UCSD-AML1 (cell line): Measurements from ENCODE around the gene ZNF335.
A peak's percentile ranks its signal among the peaks of the same experiment; 100 is the strongest.
"Not testable (repeated sequence)": the region's sequence is repeated elsewhere in the genome, so short reads cannot be mapped to it uniquely, and the experiment has no call there.

ENCODE experiments used
- DNase-seq: peaks from one replicate; lab custom pipeline; 2025; ENCODE audit not compliant: unreplicated experiment; lab: John Stamatoyannopoulos, UW

The ZNF335 gene

GRCh38 chr20:45911486-45912343 is 60.3 kb downstream of the ZNF335 start, which contains the start of gene PLTP:
Gene PLTP (minus strand): TSS chr20:45912155. CDS start chr20:45911452, 703 bp downstream.
- peak; percentile 52 for DNase-seq

- peak; percentile 96 for DNase-seq
Measured at GRCh38 chr20:45910670-45911485, 61.1 kb downstream of the ZNF335 start.

DNA sequence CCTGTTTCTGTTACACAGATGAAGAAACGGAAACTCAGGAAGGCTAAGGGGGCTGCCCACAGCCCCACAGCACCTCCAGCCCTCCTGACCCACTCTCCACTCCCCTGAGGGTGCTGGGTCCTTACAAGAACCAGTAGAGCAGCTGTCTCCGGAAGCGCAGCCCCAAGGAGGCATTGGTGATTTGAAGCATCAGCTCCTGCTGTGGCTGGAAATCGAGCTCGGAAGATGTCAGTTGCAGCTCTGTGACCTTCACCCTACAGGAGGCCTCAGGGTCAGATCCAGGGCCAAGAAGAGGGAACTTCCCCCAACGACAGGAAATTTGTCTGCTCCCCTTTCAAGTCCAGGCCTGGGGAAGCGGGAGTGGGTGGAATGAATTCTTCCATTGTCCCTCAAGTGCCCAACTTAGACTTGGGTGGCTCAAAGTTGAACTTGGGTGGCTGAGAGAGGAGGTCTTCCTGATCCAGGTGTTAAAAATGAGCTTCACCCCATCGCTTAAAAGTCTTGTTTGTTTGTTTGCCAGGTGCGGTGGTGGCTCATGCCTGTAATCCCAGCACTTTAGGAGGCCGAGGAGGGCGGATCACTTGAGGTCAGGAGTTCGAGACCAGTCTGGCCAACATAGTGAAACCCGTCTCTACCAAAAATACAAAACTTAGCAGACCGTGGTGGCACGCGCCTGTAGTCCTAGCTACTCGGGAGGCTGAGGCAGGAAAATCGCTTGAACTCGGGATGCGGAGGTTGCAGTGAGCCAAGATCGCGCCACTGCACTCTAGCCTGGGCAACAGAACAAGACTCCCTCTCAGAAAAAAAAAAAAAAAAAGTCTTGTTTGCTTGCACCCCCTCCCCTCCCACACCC is 62.0 kb downstream of the ZNF335 start:
- no peak for DNase-seq

GRCh38 chr20:45909336-45909808 is 62.6 kb downstream of the ZNF335 start:
- no peak for DNase-seq

DNA sequence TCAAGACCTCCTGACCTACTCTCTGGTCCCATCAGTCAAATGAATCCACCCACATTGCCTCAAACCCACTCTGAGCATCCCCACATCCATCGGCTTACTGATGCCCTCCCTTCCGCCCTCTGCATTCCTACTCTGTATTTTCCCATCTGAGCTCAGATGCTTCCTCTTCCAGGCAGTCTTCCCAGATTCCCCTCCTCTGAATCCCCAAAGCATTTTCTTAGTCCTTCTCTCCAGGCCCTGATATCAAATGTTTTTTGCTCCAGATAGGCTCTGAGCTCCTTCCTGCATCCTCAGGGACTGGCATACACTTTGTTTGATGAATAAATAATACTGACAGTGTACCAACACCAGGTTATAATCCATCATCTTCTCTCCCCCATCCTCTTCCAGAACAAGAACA is 63.9 kb downstream of the ZNF335 start:
- no peak for DNase-seq

GRCh38 chr20:45907219-45907948 is 64.6 kb downstream of the ZNF335 start:
- DNase-seq, result no peak

DNA sequence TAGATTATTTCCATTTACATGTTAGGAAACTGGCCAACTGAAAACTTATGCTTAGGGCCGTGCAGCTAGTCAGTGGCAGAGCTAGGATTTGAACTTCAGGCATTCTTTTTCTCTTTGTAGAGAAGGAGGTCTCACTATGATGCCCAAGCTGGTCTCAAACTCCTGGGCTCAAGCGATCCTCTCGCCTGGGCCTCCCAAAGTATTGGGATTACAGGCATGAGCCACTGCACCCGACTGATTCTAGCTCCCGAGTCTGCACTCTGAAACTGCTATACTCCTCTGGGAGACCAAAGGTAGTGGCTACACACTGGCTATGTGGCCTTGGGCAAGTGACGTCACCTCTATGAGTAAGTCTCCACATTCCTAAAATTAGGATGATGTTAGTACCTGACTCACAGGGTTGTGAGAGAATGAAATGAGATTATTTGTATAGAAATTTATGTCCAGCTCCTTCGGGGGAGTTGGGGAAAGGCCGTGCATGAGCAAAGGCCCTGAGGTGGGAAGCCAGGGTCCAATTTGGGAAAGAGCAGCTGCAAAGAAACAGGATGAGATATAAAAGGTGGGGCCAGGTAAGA is 66.4 kb downstream of the ZNF335 start:
- no peak for DNase-seq

DNA sequence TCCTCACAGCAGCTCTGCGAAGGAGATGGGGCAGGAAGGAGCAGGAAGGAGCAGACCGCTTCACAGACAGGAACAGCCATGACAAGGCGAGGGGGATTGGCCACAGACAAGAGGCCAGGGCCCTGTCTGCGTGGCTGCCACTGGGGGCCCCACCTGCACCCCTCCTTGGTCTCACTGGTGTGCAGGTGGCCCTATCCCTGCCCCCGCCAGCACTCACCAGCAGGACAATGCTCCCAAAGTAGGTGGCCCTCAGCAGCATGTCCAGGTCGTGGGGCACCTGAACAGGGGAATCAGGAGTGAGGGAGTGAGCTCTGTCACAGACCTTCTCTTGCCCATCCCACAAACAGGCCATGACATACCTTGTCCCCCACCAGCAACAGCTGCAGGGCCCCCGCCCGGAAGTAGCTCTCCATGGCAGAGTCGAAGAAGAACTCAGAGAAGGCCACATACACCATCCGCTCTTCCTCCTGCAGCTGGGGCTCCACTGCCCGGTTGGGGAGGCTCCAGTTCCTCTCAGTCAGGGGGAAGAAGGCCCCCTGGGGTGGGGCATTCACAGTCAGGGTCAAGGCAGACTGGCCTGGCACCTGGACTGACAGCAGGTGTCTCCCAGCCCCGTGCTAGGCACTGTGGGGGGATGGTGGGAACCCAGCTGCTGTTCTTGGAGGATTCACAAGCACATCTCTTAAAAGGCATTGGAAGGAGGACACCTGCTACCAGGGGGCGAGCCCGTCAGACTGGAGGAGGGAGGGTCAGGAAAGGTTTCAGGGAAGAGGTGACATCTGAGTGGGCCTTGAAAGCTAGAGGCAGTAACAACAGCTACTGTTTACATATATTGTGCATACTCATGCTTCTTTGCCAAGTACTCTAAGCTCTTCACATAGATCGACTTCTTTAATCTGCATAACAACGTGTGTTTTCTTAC is 67.2 kb downstream of the ZNF335 start:
- DNase-seq, result no peak

- no peak for DNase-seq
Measured at GRCh38 chr20:45902199-45902701, 69.8 kb downstream of the ZNF335 start.

DNA sequence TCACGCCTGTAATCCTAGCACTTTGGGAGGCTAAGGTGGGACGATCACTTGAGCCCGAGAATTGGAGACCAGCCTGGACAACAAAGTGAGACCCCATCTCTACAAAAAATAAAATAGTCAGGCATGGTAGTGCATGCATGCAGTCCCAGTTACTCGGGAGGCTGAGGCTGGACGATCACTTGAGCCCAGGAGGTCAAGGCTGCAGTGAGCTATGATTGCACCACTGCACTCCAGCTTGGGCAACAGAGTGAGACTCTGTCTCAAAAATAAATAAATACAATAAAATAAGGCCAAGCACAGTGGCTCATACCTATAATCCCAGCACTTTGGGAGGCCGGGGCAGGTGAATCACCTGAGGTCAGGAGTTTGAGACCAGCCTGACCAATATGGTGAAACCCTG is 70.7 kb downstream of the ZNF335 start:
- not testable (repeated sequence) for DNase-seq

DNA sequence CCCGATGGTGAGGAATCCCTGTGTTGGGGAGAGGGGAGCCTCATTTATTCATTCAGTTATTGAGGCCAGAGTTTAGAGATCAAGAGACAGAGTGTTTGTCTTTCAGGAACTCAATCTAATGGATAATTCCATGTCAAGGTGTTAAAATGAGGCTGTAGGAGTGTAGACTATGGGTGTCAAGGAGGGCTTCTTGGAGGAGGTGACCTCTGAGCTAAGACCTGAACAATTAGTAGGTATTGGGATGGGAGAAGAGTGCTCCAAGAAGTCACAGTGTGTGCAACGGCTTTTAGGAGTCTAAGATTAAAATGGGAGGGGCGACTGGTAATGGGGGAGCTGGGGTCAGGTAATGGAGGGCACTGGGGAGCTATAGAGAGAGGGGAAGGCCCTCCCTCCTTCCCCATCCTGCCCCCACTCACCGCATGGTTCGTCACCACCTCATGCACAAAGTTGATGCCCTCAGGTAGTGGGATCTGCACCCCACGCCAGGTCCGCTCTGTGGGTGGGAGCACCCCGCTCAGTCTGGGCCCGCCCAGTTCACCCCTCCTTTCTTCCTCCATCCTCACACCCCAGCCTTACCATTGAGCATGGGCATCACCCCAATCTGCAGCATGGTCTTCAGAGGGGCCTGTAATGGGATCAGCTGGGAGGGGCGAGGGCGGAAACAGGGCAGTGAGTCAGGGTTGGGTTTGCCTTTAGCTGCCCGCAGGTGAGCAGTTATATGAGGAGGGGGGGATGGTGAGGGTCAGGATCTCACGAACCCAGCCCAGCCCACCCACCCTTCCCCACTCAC is 72.8 kb downstream of the ZNF335 start:
- no peak for DNase-seq
